Hepatocyte (in vitro differentiated cells): ENCODE data around the gene IQGAP2.
A peak's percentile ranks its signal among the peaks of the same experiment; 100 is the strongest.

ENCODE experiments used
- EZH2phosphoT487 ChIP-seq: fragments of 200-600 bp; sonication (generic); IDR thresholded peaks from one replicate; pipeline ENCODE4 v1.6.1; 2018; ENCODE audit warnings: antibody characterized with exemption, mild to moderate bottlenecking, low read depth, moderate library complexity; ENCODE audit not compliant: unreplicated experiment, severe bottlenecking
- TF ChIP-seq, protein P1 (sequence below): fragments of 200-600 bp; sonication (generic); IDR thresholded peaks from 2 replicates; pipeline ENCODE4 v1.5.1; 2016; ENCODE audit warnings: antibody characterized with exemption, mild to moderate bottlenecking; ENCODE audit not compliant: poor library complexity

DNA sequence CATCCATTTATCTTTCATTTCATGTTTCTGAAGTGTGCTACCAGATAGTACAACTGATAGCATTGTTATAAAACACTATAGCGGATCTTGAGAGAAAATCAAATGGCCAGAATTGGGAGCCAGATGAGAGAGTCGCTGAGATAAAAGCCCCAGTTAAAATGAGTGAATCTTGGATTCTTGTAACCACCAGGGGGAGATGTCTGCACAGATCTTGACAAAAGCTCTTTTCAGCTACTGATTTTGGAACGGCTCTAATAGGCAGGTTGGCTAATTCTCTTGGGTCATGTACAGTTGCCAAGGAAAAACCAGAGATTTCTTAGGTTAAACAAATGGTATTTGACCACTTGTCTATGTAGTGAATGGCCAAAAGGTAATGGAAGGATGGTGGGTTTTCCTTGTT lies 198.4 kb downstream of the IQGAP2 start:
- TF ChIP-seq, protein P1, sequence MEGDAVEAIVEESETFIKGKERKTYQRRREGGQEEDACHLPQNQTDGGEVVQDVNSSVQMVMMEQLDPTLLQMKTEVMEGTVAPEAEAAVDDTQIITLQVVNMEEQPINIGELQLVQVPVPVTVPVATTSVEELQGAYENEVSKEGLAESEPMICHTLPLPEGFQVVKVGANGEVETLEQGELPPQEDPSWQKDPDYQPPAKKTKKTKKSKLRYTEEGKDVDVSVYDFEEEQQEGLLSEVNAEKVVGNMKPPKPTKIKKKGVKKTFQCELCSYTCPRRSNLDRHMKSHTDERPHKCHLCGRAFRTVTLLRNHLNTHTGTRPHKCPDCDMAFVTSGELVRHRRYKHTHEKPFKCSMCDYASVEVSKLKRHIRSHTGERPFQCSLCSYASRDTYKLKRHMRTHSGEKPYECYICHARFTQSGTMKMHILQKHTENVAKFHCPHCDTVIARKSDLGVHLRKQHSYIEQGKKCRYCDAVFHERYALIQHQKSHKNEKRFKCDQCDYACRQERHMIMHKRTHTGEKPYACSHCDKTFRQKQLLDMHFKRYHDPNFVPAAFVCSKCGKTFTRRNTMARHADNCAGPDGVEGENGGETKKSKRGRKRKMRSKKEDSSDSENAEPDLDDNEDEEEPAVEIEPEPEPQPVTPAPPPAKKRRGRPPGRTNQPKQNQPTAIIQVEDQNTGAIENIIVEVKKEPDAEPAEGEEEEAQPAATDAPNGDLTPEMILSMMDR, result peak; percentile 72
- TF ChIP-seq EZH2phosphoT487, result no peak
